ENCODE results near the gene LAMTOR4. TPM values are rescaled to one million over a fixed set of nuclear protein-coding genes. Genes with fewer than 3 reads are reported as not detected.

Gene LAMTOR4
- total RNA-seq, 3 donors from 2014 or later, result 154 to 285 (median 207) TPM

- no peaks in the 10 kb centered on the region for H3K27me3 ChIP-seq
- no peaks in the 10 kb centered on the region for H3K9me3 ChIP-seq
- no peak overlapping the region for H3K4me3 ChIP-seq
- DNase-seq (ENCODE audit: low spot score in 2 of 2), result no peak
- no peaks in the 10 kb centered on the region for H3K36me3 ChIP-seq
- intact Hi-C loops (cut with DNase I; ENCODE audit: low total_unique reads), result loop anchor here (10.0 kb wide), 1 partner anchor 62 kb away; the partner anchor contains the start of genes COPS6 and ZNF3
- no peak for TF ChIP-seq POLR2AphosphoS5 (IDR thresholded peaks at IDR 0.05)
- TF ChIP-seq, protein P1, sequence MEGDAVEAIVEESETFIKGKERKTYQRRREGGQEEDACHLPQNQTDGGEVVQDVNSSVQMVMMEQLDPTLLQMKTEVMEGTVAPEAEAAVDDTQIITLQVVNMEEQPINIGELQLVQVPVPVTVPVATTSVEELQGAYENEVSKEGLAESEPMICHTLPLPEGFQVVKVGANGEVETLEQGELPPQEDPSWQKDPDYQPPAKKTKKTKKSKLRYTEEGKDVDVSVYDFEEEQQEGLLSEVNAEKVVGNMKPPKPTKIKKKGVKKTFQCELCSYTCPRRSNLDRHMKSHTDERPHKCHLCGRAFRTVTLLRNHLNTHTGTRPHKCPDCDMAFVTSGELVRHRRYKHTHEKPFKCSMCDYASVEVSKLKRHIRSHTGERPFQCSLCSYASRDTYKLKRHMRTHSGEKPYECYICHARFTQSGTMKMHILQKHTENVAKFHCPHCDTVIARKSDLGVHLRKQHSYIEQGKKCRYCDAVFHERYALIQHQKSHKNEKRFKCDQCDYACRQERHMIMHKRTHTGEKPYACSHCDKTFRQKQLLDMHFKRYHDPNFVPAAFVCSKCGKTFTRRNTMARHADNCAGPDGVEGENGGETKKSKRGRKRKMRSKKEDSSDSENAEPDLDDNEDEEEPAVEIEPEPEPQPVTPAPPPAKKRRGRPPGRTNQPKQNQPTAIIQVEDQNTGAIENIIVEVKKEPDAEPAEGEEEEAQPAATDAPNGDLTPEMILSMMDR (IDR thresholded peaks at IDR 0.05), result no peak
- no peak for TF ChIP-seq POLR2A (IDR thresholded peaks at IDR 0.05)
- no peak overlapping the region for H3K27ac ChIP-seq
- peaks cover 5 to 7% of the 10 kb centered on the region in 2 donors for H3K4me1 ChIP-seq
These were observed 1.4 kb upstream of the LAMTOR4 start for GRCh38 chr7:100147278-100147677.

- peak overlapping the region; percentile 86 to 94 (median 86) for H3K4me3 ChIP-seq
- peaks cover 5 to 7% of the 10 kb centered on the region in 2 donors for H3K4me1 ChIP-seq
- H3K27ac ChIP-seq, result peak overlapping the region; percentile 78 to 91
- no peaks in the 10 kb centered on the region for H3K36me3 ChIP-seq
- no peaks in the 10 kb centered on the region for H3K27me3 ChIP-seq
- no peaks in the 10 kb centered on the region for H3K9me3 ChIP-seq
- intact Hi-C loops (cut with DNase I; ENCODE audit: low total_unique reads), result loop anchor here (10.0 kb wide), 1 partner anchor 63 kb away; the partner anchor contains the start of genes COPS6 and ZNF3
- DNase-seq (ENCODE audit: low spot score in 2 of 2), result no peak
- TF ChIP-seq POLR2AphosphoS5 (IDR thresholded peaks at IDR 0.05), result no peak
- TF ChIP-seq POLR2A (IDR thresholded peaks at IDR 0.05), result no peak
These were observed 526 bp upstream of the LAMTOR4 start for GRCh38 chr7:100148225-100148558.

- intact Hi-C loops (cut with DNase I; ENCODE audit: low total_unique reads), result no loop called here
- Histone ChIP-seq H3K36me3 (no peaks in the 10 kb centered on the region), H3K4me3 (no peak overlapping the region), H3K9me3 (no peaks in the 10 kb centered on the region), H3K4me1 (peaks cover 8 to 10% of the 10 kb centered on the region in 2 donors), H3K27ac (no peak overlapping the region), H3K27me3 (no peaks in the 10 kb centered on the region)
- no peak for DNase-seq (ENCODE audit: low spot score in 2 of 2)
- TF ChIP-seq POLR2AphosphoS5 (IDR thresholded peaks at IDR 0.05) (no peak), POLR2A (IDR thresholded peaks at IDR 0.05) (no peak)
- TF ChIP-seq, protein P1 (IDR thresholded peaks at IDR 0.05), result no peak
These were observed 3.7 kb downstream of the LAMTOR4 start for GRCh38 chr7:100152404-100152803.

- peaks cover 13 to 16% of the 10 kb centered on the region in 2 donors for H3K4me1 ChIP-seq
- no peak overlapping the region for H3K4me3 ChIP-seq
- TF ChIP-seq, protein P1 (IDR thresholded peaks at IDR 0.05), result no peak
- no peak for TF ChIP-seq POLR2AphosphoS5 (IDR thresholded peaks at IDR 0.05)
- no peak for TF ChIP-seq POLR2A (IDR thresholded peaks at IDR 0.05)
- no peaks in the 10 kb centered on the region for H3K27me3 ChIP-seq
- H3K9me3 ChIP-seq, result no peaks in the 10 kb centered on the region
- DNase-seq (ENCODE audit: low spot score in 2 of 2), result no peak
- intact Hi-C loops (cut with DNase I; ENCODE audit: low total_unique reads), result no loop called here
- no peaks in the 10 kb centered on the region for H3K36me3 ChIP-seq
- H3K27ac ChIP-seq, result no peak overlapping the region
These were observed 4.4 kb downstream of the LAMTOR4 start for GRCh38 chr7:100152937-100153666.

GRCh38 chr7:100153708-100154535 lies 5.2 kb downstream of the LAMTOR4 start:
- TF ChIP-seq, protein P1 (IDR thresholded peaks at IDR 0.05), result no peak
- TF ChIP-seq POLR2AphosphoS5 (IDR thresholded peaks at IDR 0.05) (no peak), POLR2A (IDR thresholded peaks at IDR 0.05) (no peak)
- peaks cover 13 to 16% of the 10 kb centered on the region in 2 donors for H3K4me1 ChIP-seq

More at GRCh38 chr7:100153708-100154535, 5.2 kb downstream of the LAMTOR4 start:
- no peaks in the 10 kb centered on the region for H3K36me3 ChIP-seq
- no peak for DNase-seq (ENCODE audit: low spot score in 2 of 2)
- intact Hi-C loops (cut with DNase I; ENCODE audit: low total_unique reads), result no loop called here
- H3K27me3 ChIP-seq, result no peaks in the 10 kb centered on the region
- peak overlapping the region in 1 of 2 donors; percentile 25 for H3K27ac ChIP-seq
- no peaks in the 10 kb centered on the region for H3K9me3 ChIP-seq
- H3K4me3 ChIP-seq, result no peak overlapping the region

Data from breast epithelium (tissue), 4 donors.